CD8-positive, alpha-beta memory T cell (primary cell): ENCODE results near the gene FTO. TPM values are rescaled to one million over a fixed set of nuclear protein-coding genes. Genes with fewer than 3 reads are reported as not detected.

Source experiments
- CTCF ChIA-PET: fragments of 350-600 bp; sonication (Branson Sonifier 250); formaldehyde crosslinking; loops from one replicate; lab custom pipeline; 2021; ENCODE audit warnings: antibody characterized with exemption; lab: Charles Lee
- POLR2A ChIA-PET: fragments of 350-600 bp; sonication (Branson Sonifier 250); formaldehyde crosslinking; loops from one replicate; lab custom pipeline; 2021; ENCODE audit warnings: antibody characterized with exemption; lab: Charles Lee
- DNase-seq, 5 donors: peaks; one replicate each; pipeline versions ENCODE4 v3.0.0 to v3.0.0-alpha.2; 2020 to 2022; ENCODE audit warnings: mixed read lengths in 1 of 5
- H3K27ac ChIP-seq: one replicate; pipeline ENCODE4 v1.7.0; 2013; ENCODE audit warnings: low read depth, mild to moderate bottlenecking, low read length, moderate library complexity
- H3K27me3 ChIP-seq: 2 replicates; pipeline ENCODE4 v1.7.0; 2013; ENCODE audit warnings: low read length, mild to moderate bottlenecking; ENCODE audit not compliant: insufficient read depth, poor library complexity, severe bottlenecking
- H3K36me3 ChIP-seq: 2 replicates; pipeline ENCODE4 v1.7.0; 2013; ENCODE audit warnings: mild to moderate bottlenecking, low read length, moderate library complexity; ENCODE audit not compliant: insufficient read depth
- H3K4me1 ChIP-seq: 2 replicates; pipeline ENCODE4 v1.7.0; 2013; ENCODE audit warnings: mild to moderate bottlenecking, low read length, moderate library complexity; ENCODE audit not compliant: insufficient read depth
- H3K4me3 ChIP-seq: 2 replicates; pipeline ENCODE4 v1.7.0; 2013; ENCODE audit warnings: mild to moderate bottlenecking, low read length
- H3K9me3 ChIP-seq: 2 replicates; pipeline ENCODE4 v1.7.0; 2013; ENCODE audit warnings: mild to moderate bottlenecking, low read length
- H3K27ac Mint-ChIP-seq, 8 donors: one replicate each; pipeline ENCODE4 v1.8.0; 2020 to 2021; ENCODE audit warnings: mixed read lengths in 8 of 8, mild to moderate bottlenecking in 6 of 8, inconsistent platforms in 3 of 8, moderate library complexity in 3 of 8
- H3K27me3 Mint-ChIP-seq, 2 donors: one replicate each; pipeline ENCODE4 v1.8.0; 2020 to 2021; ENCODE audit warnings: mixed read lengths in 2 of 2, mild to moderate bottlenecking in 1 of 2, moderate library complexity in 1 of 2
- H3K36me3 Mint-ChIP-seq, 3 donors: one replicate each; pipeline ENCODE4 v1.8.0; 2020 to 2021; ENCODE audit warnings: mixed read lengths in 3 of 3, inconsistent platforms in 1 of 3, mild to moderate bottlenecking in 1 of 3
- H3K4me1 Mint-ChIP-seq, 3 donors: one replicate each; pipeline ENCODE4 v1.8.0; 2020 to 2021; ENCODE audit warnings: mixed read lengths in 3 of 3, inconsistent platforms in 1 of 3, mild to moderate bottlenecking in 1 of 3
- H3K4me3 Mint-ChIP-seq, 7 donors: one replicate each; pipeline ENCODE4 v1.8.0; 2020 to 2021; ENCODE audit warnings: mixed read lengths in 7 of 7, mild to moderate bottlenecking in 6 of 7, moderate library complexity in 4 of 7, inconsistent platforms in 2 of 7
- H3K9me3 Mint-ChIP-seq, 5 donors: one replicate each; pipeline ENCODE4 v1.8.0; 2020 to 2022; ENCODE audit warnings: mixed read lengths in 5 of 5, mild to moderate bottlenecking in 3 of 5, moderate library complexity in 2 of 5, inconsistent platforms in 1 of 5
- polyA plus RNA-seq: library from polyadenylated mRNA; unstranded; fragments of 300-500 nt; fragmentation: Illumina TruSeq; gene quantifications from one replicate; pipeline ENCODE4 v1.2.3, GENCODE V29; 2021
- total RNA-seq, 2 experiments: library from RNA; stranded (reverse); gene quantifications; one replicate each; pipeline ENCODE4 v1.2.3, GENCODE V29; 2021

Gene FTO
- total and polyA plus RNA-seq, 3 experiments from 2014 or later, result 54.5 to 77.8 (median 56.0) TPM

GRCh38 chr16:53922807-53923571 lies 219.0 kb downstream of the FTO start:
- Mint-ChIP-seq H3K4me1 (peaks cover 0 to 4% (median 0%) of the 10 kb centered on the region in 3 donors), H3K9me3 (no peaks in the 10 kb centered on the region), H3K27me3 (no peaks in the 10 kb centered on the region), H3K4me3 (no peak overlapping the region), H3K27ac (peak overlapping the region in 1 of 8 donors; percentile 13), H3K36me3 (peaks cover 0 to 3% (median 1%) of the 10 kb centered on the region in 3 donors)
- Histone ChIP-seq H3K27ac (no peak overlapping the region), H3K4me3 (no peak overlapping the region), H3K36me3 (no peaks in the 10 kb centered on the region), H3K4me1 (no peaks in the 10 kb centered on the region), H3K27me3 (no peaks in the 10 kb centered on the region), H3K9me3 (no peaks in the 10 kb centered on the region)
- POLR2A ChIA-PET, result no interaction called here
- no peak for DNase-seq
- CTCF ChIA-PET, result no interaction called here

- no peak overlapping the region for H3K4me3 Mint-ChIP-seq
- POLR2A ChIA-PET, result no interaction called here
- CTCF ChIA-PET, result no interaction called here
These were observed 220.6 kb downstream of the FTO start for GRCh38 chr16:53924331-53925106.

GRCh38 chr16:53925107-53925410 lies 221.1 kb downstream of the FTO start:
- H3K27ac ChIP-seq, result no peak overlapping the region
- no peaks in the 10 kb centered on the region for H3K27me3 ChIP-seq
- H3K4me3 ChIP-seq, result no peak overlapping the region
- ChIA-PET CTCF (no interaction called here), POLR2A (no interaction called here)
- no peaks in the 10 kb centered on the region for H3K4me1 ChIP-seq
- Mint-ChIP-seq H3K36me3 (peaks cover 0 to 3% (median 0%) of the 10 kb centered on the region in 3 donors), H3K4me3 (no peak overlapping the region), H3K4me1 (peaks cover 0 to 4% (median 0%) of the 10 kb centered on the region in 3 donors), H3K27ac (peak overlapping the region in 1 of 8 donors; percentile 34), H3K9me3 (no peaks in the 10 kb centered on the region), H3K27me3 (no peaks in the 10 kb centered on the region)
- no peak for DNase-seq
- no peaks in the 10 kb centered on the region for H3K36me3 ChIP-seq
- no peaks in the 10 kb centered on the region for H3K9me3 ChIP-seq

More at GRCh38 chr16:53924331-53925106, 220.6 kb downstream of the FTO start:
- Mint-ChIP-seq H3K27ac (peak overlapping the region in 1 of 8 donors; percentile 26), H3K4me1 (peaks cover 0 to 4% (median 0%) of the 10 kb centered on the region in 3 donors), H3K36me3 (peaks cover 0 to 1% (median 0%) of the 10 kb centered on the region in 3 donors), H3K9me3 (no peaks in the 10 kb centered on the region), H3K27me3 (no peaks in the 10 kb centered on the region)
- no peak for DNase-seq
- Histone ChIP-seq H3K4me3 (no peak overlapping the region), H3K4me1 (no peaks in the 10 kb centered on the region), H3K27me3 (no peaks in the 10 kb centered on the region), H3K9me3 (no peaks in the 10 kb centered on the region), H3K36me3 (no peaks in the 10 kb centered on the region), H3K27ac (no peak overlapping the region)

GRCh38 chr16:53925526-53925925 lies 221.6 kb downstream of the FTO start:
- Histone ChIP-seq H3K4me1 (no peaks in the 10 kb centered on the region), H3K9me3 (no peaks in the 10 kb centered on the region), H3K36me3 (no peaks in the 10 kb centered on the region), H3K27ac (no peak overlapping the region), H3K4me3 (no peak overlapping the region), H3K27me3 (no peaks in the 10 kb centered on the region)
- no peaks in the 10 kb centered on the region for H3K9me3 Mint-ChIP-seq
- H3K4me1 Mint-ChIP-seq, result peaks cover 0 to 4% (median 0%) of the 10 kb centered on the region in 3 donors
- no peak overlapping the region for H3K4me3 Mint-ChIP-seq
- ChIA-PET CTCF (no interaction called here), POLR2A (no interaction called here)
- H3K27me3 Mint-ChIP-seq, result no peaks in the 10 kb centered on the region
- no peak overlapping the region for H3K27ac Mint-ChIP-seq
- H3K36me3 Mint-ChIP-seq, result peaks cover 0 to 3% (median 0%) of the 10 kb centered on the region in 3 donors
- DNase-seq, result no peak

GRCh38 chr16:53926209-53926608 lies 222.3 kb downstream of the FTO start:
- H3K4me3 Mint-ChIP-seq, result no peak overlapping the region
- H3K27ac Mint-ChIP-seq, result no peak overlapping the region
- no peaks in the 10 kb centered on the region for H3K27me3 ChIP-seq
- H3K4me1 Mint-ChIP-seq, result peaks cover 0 to 4% (median 0%) of the 10 kb centered on the region in 3 donors
- H3K4me3 ChIP-seq, result no peak overlapping the region
- DNase-seq, result no peak
- H3K9me3 ChIP-seq, result no peaks in the 10 kb centered on the region
- no peak overlapping the region for H3K27ac ChIP-seq
- H3K36me3 Mint-ChIP-seq, result peaks cover 0 to 5% (median 2%) of the 10 kb centered on the region in 3 donors
- no peaks in the 10 kb centered on the region for H3K4me1 ChIP-seq
- no peaks in the 10 kb centered on the region for H3K27me3 Mint-ChIP-seq
- no peaks in the 10 kb centered on the region for H3K9me3 Mint-ChIP-seq
- H3K36me3 ChIP-seq, result no peaks in the 10 kb centered on the region
- ChIA-PET POLR2A (no interaction called here), CTCF (no interaction called here)

GRCh38 chr16:53932975-53933374 lies 229.0 kb downstream of the FTO start:
- Histone ChIP-seq H3K4me3 (no peak overlapping the region), H3K27ac (no peak overlapping the region), H3K9me3 (no peaks in the 10 kb centered on the region), H3K27me3 (no peaks in the 10 kb centered on the region), H3K36me3 (no peaks in the 10 kb centered on the region), H3K4me1 (no peaks in the 10 kb centered on the region)
- Mint-ChIP-seq H3K27me3 (no peaks in the 10 kb centered on the region), H3K4me3 (no peak overlapping the region), H3K4me1 (peaks cover 0 to 4% (median 0%) of the 10 kb centered on the region in 3 donors), H3K9me3 (no peaks in the 10 kb centered on the region), H3K36me3 (peaks cover 20 to 47% (median 27%) of the 10 kb centered on the region in 3 donors), H3K27ac (no peak overlapping the region)
- ChIA-PET POLR2A (no interaction called here), CTCF (no interaction called here)
- DNase-seq, result no peak

GRCh38 chr16:53933407-53933806 lies 229.5 kb downstream of the FTO start:
- ChIA-PET POLR2A (no interaction called here), CTCF (no interaction called here)
- Mint-ChIP-seq H3K9me3 (peaks cover 0 to 2% (median 0%) of the 10 kb centered on the region in 5 donors), H3K27ac (no peak overlapping the region), H3K27me3 (no peaks in the 10 kb centered on the region), H3K36me3 (peaks cover 24 to 51% (median 31%) of the 10 kb centered on the region in 3 donors), H3K4me3 (no peak overlapping the region), H3K4me1 (peaks cover 0 to 4% (median 0%) of the 10 kb centered on the region in 3 donors)
- DNase-seq, result no peak
- Histone ChIP-seq H3K36me3 (no peaks in the 10 kb centered on the region), H3K4me3 (no peak overlapping the region), H3K4me1 (no peaks in the 10 kb centered on the region), H3K27me3 (no peaks in the 10 kb centered on the region), H3K27ac (no peak overlapping the region), H3K9me3 (no peaks in the 10 kb centered on the region)

GRCh38 chr16:53936052-53936451 lies 232.1 kb downstream of the FTO start:
- no peak overlapping the region for H3K27ac Mint-ChIP-seq
- ChIA-PET POLR2A (no interaction called here), CTCF (no interaction called here)
- peaks cover 0 to 3% (median 0%) of the 10 kb centered on the region in 5 donors for H3K9me3 Mint-ChIP-seq
- no peaks in the 10 kb centered on the region for H3K4me1 ChIP-seq
- H3K9me3 ChIP-seq, result no peaks in the 10 kb centered on the region
- H3K27ac ChIP-seq, result no peak overlapping the region
- H3K4me3 Mint-ChIP-seq, result no peak overlapping the region
- DNase-seq, result no peak
- H3K27me3 ChIP-seq, result no peaks in the 10 kb centered on the region
- peaks cover 35 to 62% (median 50%) of the 10 kb centered on the region in 3 donors for H3K36me3 Mint-ChIP-seq
- H3K4me1 Mint-ChIP-seq, result peaks cover 0 to 4% (median 0%) of the 10 kb centered on the region in 3 donors
- H3K27me3 Mint-ChIP-seq, result no peaks in the 10 kb centered on the region
- H3K4me3 ChIP-seq, result no peak overlapping the region
- H3K36me3 ChIP-seq, result no peaks in the 10 kb centered on the region
